PFSK-1 (cell line): ENCODE results near the gene PDCD11.

Source experiments
- FOXP2 ChIP-seq: optimal IDR thresholded peaks from 2 replicates; pipeline ENCODE3; 2011; ENCODE audit warnings: borderline replicate concordance, control low read depth, inconsistent platforms; ENCODE audit not compliant: insufficient read depth; ENCODE audit errors: extremely low read length, extremely low read depth
- POLR2AphosphoS5 ChIP-seq: IDR thresholded peaks from 2 replicates; pipeline ENCODE4 v1.6.1; 2012; ENCODE audit warnings: low read depth, mild to moderate bottlenecking, control low read depth, low read length, moderate library complexity
- SIN3A ChIP-seq: IDR thresholded peaks from 2 replicates; pipeline ENCODE4 v1.6.1; 2012; ENCODE audit warnings: mild to moderate bottlenecking, low read length, moderate library complexity, borderline replicate concordance; ENCODE audit not compliant: insufficient read depth
- TAF1 ChIP-seq: IDR thresholded peaks from 2 replicates; pipeline ENCODE4 v1.6.1; 2012; ENCODE audit warnings: low read length, control low read depth, borderline replicate concordance; ENCODE audit not compliant: insufficient read depth
- TF ChIP-seq, protein P1 (sequence below), 2 experiments: IDR thresholded peaks; 2 replicates each; pipeline versions ENCODE4 v1.6.1 to v1.8.0; 2011 to 2012; ENCODE audit warnings: low read depth in 2 of 2, low read length in 2 of 2, control low read depth in 1 of 2, inconsistent platforms in 1 of 2, mild to moderate bottlenecking in 1 of 2, moderate library complexity in 1 of 2; ENCODE audit not compliant: insufficient read depth in 1 of 2

The PDCD11 gene

DNA sequence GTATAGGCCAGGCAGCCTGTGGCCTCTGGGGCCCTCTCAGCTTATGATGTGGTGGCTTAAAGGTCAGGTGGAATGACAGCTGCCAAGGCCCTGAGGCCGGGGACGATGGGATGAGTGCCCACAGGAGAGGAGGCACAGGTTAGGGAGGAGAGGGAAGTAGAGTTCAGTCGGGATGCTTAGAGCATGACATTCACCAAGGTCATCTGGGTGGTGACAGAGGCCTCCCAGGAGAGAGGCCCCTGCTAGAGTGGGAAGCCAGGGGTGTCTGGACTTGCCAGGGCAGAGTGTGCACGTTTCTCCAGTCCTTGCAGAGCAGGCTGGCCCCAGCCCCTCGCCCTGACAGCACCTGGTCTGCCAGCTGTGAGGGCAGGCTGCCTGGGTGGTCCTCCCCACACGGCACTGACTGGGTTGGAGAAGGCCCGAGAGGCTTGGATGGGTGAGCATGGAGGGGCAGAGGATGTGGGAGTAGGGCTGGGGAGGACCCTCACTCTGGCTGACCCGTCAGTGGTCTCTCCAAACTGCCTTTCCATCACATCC lies 60.8 kb downstream of the PDCD11 start:
- no peak for TF ChIP-seq TAF1
- no peak for TF ChIP-seq FOXP2
- no peak for TF ChIP-seq SIN3A
- no peak for TF ChIP-seq POLR2AphosphoS5
- TF ChIP-seq, protein P1, sequence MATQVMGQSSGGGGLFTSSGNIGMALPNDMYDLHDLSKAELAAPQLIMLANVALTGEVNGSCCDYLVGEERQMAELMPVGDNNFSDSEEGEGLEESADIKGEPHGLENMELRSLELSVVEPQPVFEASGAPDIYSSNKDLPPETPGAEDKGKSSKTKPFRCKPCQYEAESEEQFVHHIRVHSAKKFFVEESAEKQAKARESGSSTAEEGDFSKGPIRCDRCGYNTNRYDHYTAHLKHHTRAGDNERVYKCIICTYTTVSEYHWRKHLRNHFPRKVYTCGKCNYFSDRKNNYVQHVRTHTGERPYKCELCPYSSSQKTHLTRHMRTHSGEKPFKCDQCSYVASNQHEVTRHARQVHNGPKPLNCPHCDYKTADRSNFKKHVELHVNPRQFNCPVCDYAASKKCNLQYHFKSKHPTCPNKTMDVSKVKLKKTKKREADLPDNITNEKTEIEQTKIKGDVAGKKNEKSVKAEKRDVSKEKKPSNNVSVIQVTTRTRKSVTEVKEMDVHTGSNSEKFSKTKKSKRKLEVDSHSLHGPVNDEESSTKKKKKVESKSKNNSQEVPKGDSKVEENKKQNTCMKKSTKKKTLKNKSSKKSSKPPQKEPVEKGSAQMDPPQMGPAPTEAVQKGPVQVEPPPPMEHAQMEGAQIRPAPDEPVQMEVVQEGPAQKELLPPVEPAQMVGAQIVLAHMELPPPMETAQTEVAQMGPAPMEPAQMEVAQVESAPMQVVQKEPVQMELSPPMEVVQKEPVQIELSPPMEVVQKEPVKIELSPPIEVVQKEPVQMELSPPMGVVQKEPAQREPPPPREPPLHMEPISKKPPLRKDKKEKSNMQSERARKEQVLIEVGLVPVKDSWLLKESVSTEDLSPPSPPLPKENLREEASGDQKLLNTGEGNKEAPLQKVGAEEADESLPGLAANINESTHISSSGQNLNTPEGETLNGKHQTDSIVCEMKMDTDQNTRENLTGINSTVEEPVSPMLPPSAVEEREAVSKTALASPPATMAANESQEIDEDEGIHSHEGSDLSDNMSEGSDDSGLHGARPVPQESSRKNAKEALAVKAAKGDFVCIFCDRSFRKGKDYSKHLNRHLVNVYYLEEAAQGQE (IDR thresholded peaks at IDR 0.05; ENCODE audit: insufficient read depth in 1 of 2, low read depth in 2 of 2, low read length in 2 of 2) = no peak

DNA sequence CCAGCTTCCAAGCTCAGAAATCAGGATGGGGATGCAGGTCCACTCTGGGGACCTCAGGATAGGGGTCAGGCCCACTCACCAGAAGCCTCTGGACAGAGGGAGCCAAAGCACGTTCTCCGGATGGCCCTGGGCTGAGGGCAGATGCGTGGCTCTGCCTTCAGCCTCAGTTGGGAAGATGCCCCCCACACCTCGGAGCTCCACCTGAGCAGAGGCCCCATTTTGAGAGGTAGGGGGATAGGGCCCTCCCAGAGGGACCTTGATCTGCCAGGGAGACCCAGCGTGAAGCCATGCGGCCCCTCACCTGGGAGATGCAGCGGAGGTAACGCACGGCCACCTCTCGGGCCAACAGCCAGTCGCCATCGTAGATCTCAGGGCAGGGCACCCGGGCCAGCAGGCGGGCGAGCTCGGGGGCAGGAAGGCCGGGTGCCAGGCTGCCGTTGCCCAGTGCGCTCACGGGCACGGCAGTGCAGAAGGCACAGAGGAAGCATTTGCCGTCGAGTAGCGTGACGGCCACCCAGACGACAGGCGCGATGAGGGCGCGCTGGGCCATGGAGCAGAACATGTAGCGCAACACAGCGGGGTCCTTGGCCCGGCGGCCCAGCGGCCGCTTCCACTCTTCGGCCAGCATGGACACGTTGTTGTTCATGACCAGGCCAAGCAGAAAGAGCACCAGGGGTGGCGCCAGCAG lies 61.6 kb downstream of the PDCD11 start:
- TF ChIP-seq SIN3A (no peak), FOXP2 (no peak), TAF1 (no peak), POLR2AphosphoS5 (no peak)
- TF ChIP-seq, protein P1 (IDR thresholded peaks at IDR 0.05; ENCODE audit: insufficient read depth in 1 of 2, low read depth in 2 of 2, low read length in 2 of 2) = no peak

DNA sequence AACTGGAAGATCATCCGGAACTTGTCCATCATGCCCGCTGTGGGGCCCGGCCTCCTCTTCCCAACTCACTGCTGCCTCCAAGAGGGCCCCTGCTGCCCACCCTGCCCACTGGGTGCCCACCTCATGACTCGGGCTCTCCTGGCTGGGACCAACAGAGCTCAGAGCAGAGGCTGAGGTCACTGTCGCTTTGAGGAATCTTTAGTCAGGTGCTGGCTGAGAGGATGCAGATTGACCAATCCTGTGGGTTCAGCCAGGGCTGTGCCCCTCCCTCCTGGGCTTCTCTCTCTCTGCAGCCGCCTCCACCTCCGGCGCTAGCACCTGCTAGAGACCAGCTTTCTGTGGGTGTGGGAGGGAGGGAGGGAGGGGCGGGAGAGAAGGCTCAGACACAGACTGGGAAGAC lies 62.3 kb downstream of the PDCD11 start, which contains the start of gene CALHM1:
CALHM1 (minus strand) TSS at position 181 of the 400 bp plus-strand sequence; CDS start at position 32, 149 bp downstream.
- TF ChIP-seq POLR2AphosphoS5 (no peak), TAF1 (no peak), FOXP2 (no peak), SIN3A (no peak)
- TF ChIP-seq, protein P1 (IDR thresholded peaks at IDR 0.05; ENCODE audit: insufficient read depth in 1 of 2, low read depth in 2 of 2, low read length in 2 of 2) = no peak

DNA sequence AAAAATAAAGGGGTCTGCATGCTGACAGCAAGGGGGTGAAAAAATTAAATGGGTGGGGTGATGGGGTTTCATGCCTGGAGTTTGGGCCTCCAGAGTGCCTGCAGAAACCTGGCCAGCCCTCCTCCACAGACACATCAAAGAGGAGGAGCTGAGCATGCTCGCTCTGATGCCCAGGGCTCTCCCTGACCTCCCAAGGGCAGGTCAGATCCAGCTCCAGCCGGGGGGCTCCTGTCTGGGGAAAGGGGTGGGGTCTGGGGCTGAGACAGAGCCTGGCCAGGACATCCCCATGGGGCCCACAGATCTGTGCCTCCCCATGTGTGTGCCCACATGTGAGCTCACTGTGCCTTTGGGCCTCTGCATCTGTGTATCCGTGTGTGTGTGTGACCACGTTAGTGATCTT lies 63.2 kb downstream of the PDCD11 start:
- TF ChIP-seq POLR2AphosphoS5 = no peak
- no peak for TF ChIP-seq SIN3A
- TF ChIP-seq, protein P1 (IDR thresholded peaks at IDR 0.05; ENCODE audit: insufficient read depth in 1 of 2, low read depth in 2 of 2, low read length in 2 of 2) = no peak
- no peak for TF ChIP-seq TAF1
- no peak for TF ChIP-seq FOXP2

DNA sequence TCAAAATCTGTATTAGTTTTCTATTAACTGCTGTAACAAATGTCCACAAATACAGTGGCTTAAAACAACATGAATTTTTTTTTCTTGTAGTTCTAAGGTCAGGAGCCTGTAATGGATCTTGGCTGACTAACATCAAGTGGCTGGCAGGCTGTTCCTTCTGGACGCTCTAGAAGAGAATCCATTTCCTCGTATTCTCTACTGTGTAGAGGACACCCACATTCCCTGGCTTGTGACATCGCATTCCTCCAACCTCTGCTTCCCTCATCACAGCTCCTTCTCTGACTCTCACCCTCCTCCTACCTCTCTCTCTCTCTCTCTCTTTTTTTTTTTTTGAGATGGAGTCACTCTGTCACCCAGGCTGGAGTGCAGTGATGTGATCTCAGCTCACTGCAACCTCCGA lies 67.1 kb downstream of the PDCD11 start:
- TF ChIP-seq, protein P1 (IDR thresholded peaks at IDR 0.05; ENCODE audit: insufficient read depth in 1 of 2, low read depth in 2 of 2, low read length in 2 of 2) = no peak
- no peak for TF ChIP-seq FOXP2
- TF ChIP-seq SIN3A = no peak
- TF ChIP-seq POLR2AphosphoS5 = no peak
